Naive thymus-derived CD4-positive, alpha-beta T cell (primary cell): ENCODE data around the gene AVPI1. TPM values are rescaled to one million over a fixed set of nuclear protein-coding genes. Genes with fewer than 3 reads are reported as not detected.
A peak's percentile ranks its signal among the peaks of the same experiment; 100 is the strongest.
"Not testable (repeated sequence)": the region's sequence is repeated elsewhere in the genome, so short reads cannot be mapped to it uniquely, and the experiment has no call there.

Experiments used
- ATAC-seq: fragments of 150-1000 bp; cut with Tn5 transposase; 2 replicates; pipeline ENCODE4 v1.10.0; 2021; ENCODE audit warnings: mild to moderate bottlenecking, moderate library complexity
- CTCF ChIA-PET: fragments of 350-600 bp; sonication (Branson Sonifier 250); formaldehyde crosslinking; loops from one replicate; lab custom pipeline; 2021; ENCODE audit warnings: antibody characterized with exemption; lab: Charles Lee
- POLR2A ChIA-PET: fragments of 350-600 bp; sonication (Branson Sonifier 250); formaldehyde crosslinking; loops from one replicate; lab custom pipeline; 2021; ENCODE audit warnings: antibody characterized with exemption, inconsistent platforms; lab: Charles Lee
- DNase-seq, 9 donors: peaks; one replicate each; pipeline versions ENCODE4 v3.0.0 to v3.0.0-alpha.2; 2020 to 2022; ENCODE audit warnings: mixed read lengths in 1 of 9
- H3K27ac ChIP-seq: one replicate; pipeline ENCODE4 v1.7.0; 2013; ENCODE audit warnings: mild to moderate bottlenecking, low read depth, low read length, moderate library complexity
- H3K27me3 ChIP-seq, 2 donors: one replicate each; pipeline ENCODE4 v1.7.0; 2013; ENCODE audit warnings: low read length in 2 of 2, mild to moderate bottlenecking in 2 of 2, moderate library complexity in 2 of 2; ENCODE audit not compliant: control insufficient read depth in 2 of 2, insufficient read depth in 2 of 2
- H3K36me3 ChIP-seq, 3 experiments: 1 replicate in 2 of 3; 2 replicates in 1 of 3; pipeline ENCODE4 v1.7.0; 2013; ENCODE audit warnings: low read length in 3 of 3, mild to moderate bottlenecking in 3 of 3, moderate library complexity in 1 of 3; ENCODE audit not compliant: insufficient read depth in 3 of 3, control insufficient read depth in 2 of 3
- H3K4me1 ChIP-seq, 2 donors: one replicate each; pipeline ENCODE4 v1.7.0; 2013; ENCODE audit warnings: low read length in 2 of 2, mild to moderate bottlenecking in 2 of 2, moderate library complexity in 1 of 2; ENCODE audit not compliant: control insufficient read depth in 2 of 2, insufficient read depth in 2 of 2
- H3K4me3 ChIP-seq: 2 replicates; pipeline ENCODE4 v1.7.0; 2013; ENCODE audit warnings: mild to moderate bottlenecking, low read length
- H3K9me3 ChIP-seq, 3 experiments: 1 replicate in 2 of 3; 2 replicates in 1 of 3; pipeline ENCODE4 v1.7.0; 2013; ENCODE audit warnings: low read length in 3 of 3; ENCODE audit not compliant: control insufficient read depth in 2 of 3
- H3K27ac Mint-ChIP-seq, 9 donors: one replicate each; pipeline ENCODE4 v1.8.0; 2020 to 2022; ENCODE audit warnings: mixed read lengths in 9 of 9, mild to moderate bottlenecking in 8 of 9, moderate library complexity in 5 of 9, inconsistent platforms in 2 of 9
- H3K27me3 Mint-ChIP-seq, 5 donors: one replicate each; pipeline ENCODE4 v1.8.0; 2021 to 2022; ENCODE audit warnings: mixed read lengths in 5 of 5, mild to moderate bottlenecking in 1 of 5
- H3K36me3 Mint-ChIP-seq, 5 donors: one replicate each; pipeline ENCODE4 v1.8.0; 2020 to 2022; ENCODE audit warnings: mixed read lengths in 5 of 5, mild to moderate bottlenecking in 3 of 5, inconsistent platforms in 1 of 5
- H3K4me1 Mint-ChIP-seq, 7 donors: one replicate each; pipeline ENCODE4 v1.8.0; 2020 to 2022; ENCODE audit warnings: mixed read lengths in 7 of 7, mild to moderate bottlenecking in 3 of 7, inconsistent platforms in 1 of 7
- H3K4me3 Mint-ChIP-seq, 10 donors: one replicate each; pipeline ENCODE4 v1.8.0; 2020 to 2022; ENCODE audit warnings: mild to moderate bottlenecking in 10 of 10, mixed read lengths in 10 of 10, moderate library complexity in 6 of 10, inconsistent platforms in 2 of 10
- H3K9me3 Mint-ChIP-seq, 11 donors: one replicate each; pipeline ENCODE4 v1.8.0; 2020 to 2022; ENCODE audit warnings: mixed read lengths in 11 of 11, mild to moderate bottlenecking in 4 of 11, inconsistent platforms in 1 of 11, moderate library complexity in 1 of 11
- intact Hi-C, 2 donors: fragments of 100-400 bp; cut with micrococcal nuclease; formaldehyde crosslinking; loops; one replicate each; pipeline ENCODE4 v1.15.1; 2023
- polyA plus RNA-seq, 2 donors: library from polyadenylated mRNA; unstranded; fragments of 300-500 nt; fragmentation: Illumina TruSeq; gene quantifications; one replicate each; pipeline ENCODE4 v1.2.3, GENCODE V29; 2021
- total RNA-seq, 6 experiments: library from RNA in 5 of 6; stranded (reverse) in 5 of 6; gene quantifications; 1 replicate in 5 of 6; 2 replicates in 1 of 6; pipeline ENCODE4 v1.2.3 and lab custom pipeline; 2021 to 2026

AVPI1 gene
- total and polyA plus RNA-seq, 7 experiments from 2014 or later, result 0.65 to 10.6 (median 2.2) TPM

- peak overlapping the region in 1 of 9 donors; percentile 62 for H3K27ac Mint-ChIP-seq
- ChIA-PET POLR2A (no interaction called here), CTCF (no interaction called here)
- no peak overlapping the region for H3K27ac ChIP-seq
- no peak overlapping the region for H3K4me3 ChIP-seq
- no peaks in the 10 kb centered on the region for H3K27me3 Mint-ChIP-seq
- intact Hi-C loops, result loop anchor here in 1 of 2 donors (5.0 kb wide), 1 partner anchor 313 kb away; the partner anchor contains the start of gene FRAT2
- peaks cover 14 to 25% of the 10 kb centered on the region in 2 donors for H3K4me1 ChIP-seq
- DNase-seq (no peak), ATAC-seq (no peak)
- no peaks in the 10 kb centered on the region for H3K9me3 ChIP-seq
- peaks cover 18 to 52% (median 41%) of the 10 kb centered on the region in 7 donors for H3K4me1 Mint-ChIP-seq
- peaks cover 0 to 14% (median 8%) of the 10 kb centered on the region in 5 donors for H3K36me3 Mint-ChIP-seq
- peaks cover 0 to 6% (median 0%) of the 10 kb centered on the region in 3 experiments for H3K36me3 ChIP-seq
- no peak overlapping the region for H3K4me3 Mint-ChIP-seq
- no peaks in the 10 kb centered on the region for H3K9me3 Mint-ChIP-seq
- H3K27me3 ChIP-seq, result no peaks in the 10 kb centered on the region
Observed at GRCh38 chr10:97644936-97645335, 42.1 kb downstream of the AVPI1 start.

- CTCF ChIA-PET, result no interaction called here
Observed at GRCh38 chr10:97643441-97643985, 43.5 kb downstream of the AVPI1 start.

GRCh38 chr10:97642471-97643159 lies 44.4 kb downstream of the AVPI1 start:
- H3K27me3 Mint-ChIP-seq, H3K27me3 ChIP-seq, H3K27ac ChIP-seq, H3K4me3 ChIP-seq, H3K9me3 ChIP-seq, CTCF ChIA-PET, POLR2A ChIA-PET, H3K36me3 ChIP-seq, DNase-seq, H3K9me3 Mint-ChIP-seq, ATAC-seq: not testable (repeated sequence)
- peaks cover 4 to 15% of the 10 kb centered on the region in 2 donors for H3K4me1 ChIP-seq
- Mint-ChIP-seq H3K4me3 (peak overlapping the region; percentile 38 to 98 (median 70)), H3K4me1 (peaks cover 10 to 39% (median 30%) of the 10 kb centered on the region in 7 donors), H3K27ac (peak overlapping the region in 3 of 9 donors; percentile 19 to 69 (median 51)), H3K36me3 (peaks cover 0 to 14% (median 8%) of the 10 kb centered on the region in 5 donors)
- intact Hi-C loops, result loop anchor here in 1 of 2 donors (5.0 kb wide), 1 partner anchor 310 kb away; the partner anchor contains the start of gene FRAT2

More at GRCh38 chr10:97643441-97643985, 43.5 kb downstream of the AVPI1 start:
- Histone ChIP-seq H3K4me1 (peaks cover 8 to 18% of the 10 kb centered on the region in 2 donors), H3K36me3 (peaks cover 0 to 6% (median 0%) of the 10 kb centered on the region in 3 experiments), H3K27me3 (no peaks in the 10 kb centered on the region), H3K9me3 (no peaks in the 10 kb centered on the region), H3K27ac (no peak overlapping the region), H3K4me3 (no peak overlapping the region)
- Mint-ChIP-seq H3K9me3 (no peaks in the 10 kb centered on the region), H3K27me3 (no peaks in the 10 kb centered on the region), H3K4me3 (peak overlapping the region in 7 of 10 donors; percentile 21 to 98 (median 67)), H3K36me3 (peaks cover 0 to 14% (median 8%) of the 10 kb centered on the region in 5 donors), H3K4me1 (peaks cover 12 to 43% (median 33%) of the 10 kb centered on the region in 7 donors), H3K27ac (no peak overlapping the region)
- DNase-seq (no peak), ATAC-seq (no peak)
- intact Hi-C loops, result loop anchor here in 1 of 2 donors (5.0 kb wide), 1 partner anchor 311 kb away; the partner anchor contains the start of gene FRAT2
- POLR2A ChIA-PET, result no interaction called here

GRCh38 chr10:97640868-97641811 lies 45.9 kb downstream of the AVPI1 start:
- peak overlapping the region; percentile 82 for H3K4me3 ChIP-seq
- peaks cover 4 to 15% of the 10 kb centered on the region in 2 donors for H3K4me1 ChIP-seq
- ChIA-PET CTCF (interaction anchor here (0.7 to 1.2 kb wide), 2 partner anchors 8 to 68 kb away, joined by 3 read pairs; no protein-coding TSS in a partner anchor), POLR2A (interaction anchor here (0.6 to 1.2 kb wide), 4 partner anchors 17 to 96 kb away, joined by 3 to 7 read pairs (median 4); partner anchors contain the start of genes AVPI1 and ZFYVE27)
- H3K9me3 ChIP-seq, result no peaks in the 10 kb centered on the region
- no peaks in the 10 kb centered on the region for H3K9me3 Mint-ChIP-seq
- H3K27me3 ChIP-seq, result no peaks in the 10 kb centered on the region
- H3K27me3 Mint-ChIP-seq, result no peaks in the 10 kb centered on the region
- intact Hi-C loops, result loop anchor here (1.0 to 5.0 kb wide), 20 partner anchors 8 to 1980 kb away; partner anchors contain the start of genes AVPI1 (in 2 of the 2), FRAT2 (in 2 of the 2), MMS19 (in 2 of the 2) and TM9SF3 (in 2 of the 2)
- ATAC-seq (peak; percentile 21), DNase-seq (peak in 5 of 9 donors; percentile 2 to 19 (median 11))
- H3K27ac ChIP-seq, result peak overlapping the region; percentile 70
- H3K4me1 Mint-ChIP-seq, result peaks cover 10 to 34% (median 28%) of the 10 kb centered on the region in 7 donors
- H3K27ac Mint-ChIP-seq, result peak overlapping the region; percentile 60 to 94 (median 88)
- H3K36me3 ChIP-seq, result peaks cover 0 to 6% (median 0%) of the 10 kb centered on the region in 3 experiments
- H3K4me3 Mint-ChIP-seq, result peak overlapping the region; percentile 64 to 99 (median 94)
- peaks cover 0 to 14% (median 7%) of the 10 kb centered on the region in 5 donors for H3K36me3 Mint-ChIP-seq

GRCh38 chr10:97640174-97640867 lies 46.7 kb downstream of the AVPI1 start, which contains the start of gene PI4K2A:
Gene PI4K2A (plus strand): TSS chr10:97640671. CDS start chr10:97640743, 72 bp downstream.
- Histone ChIP-seq H3K27ac (peak within 1 kb of the TSS; percentile 70), H3K4me3 (peak within 1 kb of the TSS; percentile 82), H3K36me3 (peaks cover 0 to 6% (median 0%) of the 10 kb centered on the region in 3 experiments), H3K27me3 (no peaks in the 10 kb centered on the region), H3K4me1 (peaks cover 4 to 15% of the 10 kb centered on the region in 2 donors), H3K9me3 (no peaks in the 10 kb centered on the region)
- peak within 1 kb of the TSS; percentile 64 to 99 (median 94) for H3K4me3 Mint-ChIP-seq
- H3K9me3 Mint-ChIP-seq, result no peaks in the 10 kb centered on the region
- CTCF ChIA-PET, result no interaction called here
- H3K27me3 Mint-ChIP-seq, result no peaks in the 10 kb centered on the region
- H3K36me3 Mint-ChIP-seq, result peaks cover 0 to 11% (median 3%) of the 10 kb centered on the region in 5 donors
- peak within 1 kb of the TSS; percentile 69 to 94 (median 89) for H3K27ac Mint-ChIP-seq
- peaks cover 10 to 34% (median 26%) of the 10 kb centered on the region in 7 donors for H3K4me1 Mint-ChIP-seq
- POLR2A ChIA-PET, result interaction anchor here (0.6 to 1.2 kb wide), 3 partner anchors 8 to 97 kb away, joined by 3 to 7 read pairs (median 4); partner anchors contain the start of gene ZFYVE27
- intact Hi-C loops, result loop anchor here (1.0 to 5.0 kb wide), 19 partner anchors 9 to 1980 kb away; partner anchors contain the start of genes AVPI1 (in 2 of the 2), FRAT2 (in 2 of the 2), MMS19 (in 2 of the 2) and TM9SF3 (in 2 of the 2)
- peak; percentile 89 to 99 (median 98) for DNase-seq
- ATAC-seq, result peak; percentile 98
